WI38 (cell line): ENCODE results near the gene ST8SIA6.
"Not testable (repeated sequence)": the region's sequence is repeated elsewhere in the genome, so short reads cannot be mapped to it uniquely, and the experiment has no call there.

ENCODE experiments used
- H3K4me3 ChIP-seq: 2 replicates; pipeline ENCODE4 v1.5.1; 2011; ENCODE audit warnings: low read depth, mild to moderate bottlenecking, control low read depth, low read length
- CTCF ChIP-seq: IDR thresholded peaks from 2 replicates; pipeline ENCODE4 v1.5.1; 2012; ENCODE audit warnings: low read depth, mild to moderate bottlenecking, control low read depth, low read length

Gene ST8SIA6

GRCh38 chr10:17412323-17412722 lies 42.1 kb downstream of the ST8SIA6 start:
- no peak for TF ChIP-seq CTCF
- H3K4me3 ChIP-seq, result no peak overlapping the region

GRCh38 chr10:17410907-17411306 lies 43.5 kb downstream of the ST8SIA6 start:
- no peak overlapping the region for H3K4me3 ChIP-seq
- TF ChIP-seq CTCF, result no peak

GRCh38 chr10:17409170-17409733 lies 45.1 kb downstream of the ST8SIA6 start:
- H3K4me3 ChIP-seq, result no peak overlapping the region
- peak; percentile 50; the same call in 1 of the 2 replicates for TF ChIP-seq CTCF

GRCh38 chr10:17407047-17407446 lies 47.3 kb downstream of the ST8SIA6 start:
- TF ChIP-seq CTCF, result no peak
- H3K4me3 ChIP-seq, result no peak overlapping the region

- H3K4me3 ChIP-seq, result no peak overlapping the region
- no peak for TF ChIP-seq CTCF
Measured at GRCh38 chr10:17406036-17406834, 48.2 kb downstream of the ST8SIA6 start.

GRCh38 chr10:17403161-17403560 lies 51.2 kb downstream of the ST8SIA6 start:
- no peak overlapping the region for H3K4me3 ChIP-seq
- no peak for TF ChIP-seq CTCF

GRCh38 chr10:17402040-17402439 lies 52.4 kb downstream of the ST8SIA6 start:
- H3K4me3 ChIP-seq, result not testable (repeated sequence)
